GM23248 (cell line): ENCODE data around the gene PRKAA1.

Source experiments
- EZH2 ChIP-seq: fragments of 200-600 bp; sonication (generic); IDR thresholded peaks from 2 replicates; pipeline ENCODE4 v1.6.1; 2018; ENCODE audit warnings: antibody characterized with exemption, mild to moderate bottlenecking; ENCODE audit not compliant: insufficient read depth, poor library complexity, severe bottlenecking
- EZH2phosphoT487 ChIP-seq: fragments of 200-600 bp; sonication (generic); IDR thresholded peaks from 2 replicates; pipeline ENCODE4 v1.6.1; 2018; ENCODE audit warnings: antibody characterized with exemption, moderate library complexity, mild to moderate bottlenecking, low read depth; ENCODE audit not compliant: insufficient read depth

DNA sequence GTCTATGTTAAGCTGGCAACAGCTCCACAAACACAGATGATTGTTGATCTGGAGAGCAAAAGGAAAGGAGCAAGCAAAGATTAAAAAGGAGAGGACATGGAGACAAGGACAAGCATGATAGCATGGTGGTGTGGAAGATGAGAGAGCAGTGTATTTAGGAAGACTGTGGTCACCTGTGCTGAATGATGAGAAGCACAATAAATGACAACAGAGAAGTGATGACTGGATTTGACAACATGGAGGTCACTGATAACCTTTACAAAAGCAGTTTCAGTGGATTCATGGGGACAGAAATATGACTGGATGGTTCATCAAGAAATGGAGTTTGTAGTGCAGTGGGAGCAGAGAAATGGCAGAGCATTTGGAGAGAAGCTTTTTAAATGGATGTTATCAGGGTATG, 62.6 kb downstream of the PRKAA1 start:
- no peak for TF ChIP-seq EZH2
- TF ChIP-seq EZH2phosphoT487: no peak
